Colonic mucosa (tissue), 4 donors: ENCODE measurements around the gene PAN2. TPM values are rescaled to one million over a fixed set of nuclear protein-coding genes. Genes with fewer than 3 reads are reported as not detected.
"Not testable (repeated sequence)": the region's sequence is repeated elsewhere in the genome, so short reads cannot be mapped to it uniquely, and the experiment has no call there.

Experiments
- DNase-seq: peaks from one replicate; pipeline ENCODE4 v3.0.0-alpha.2; 2020
- H3K27ac ChIP-seq: fragments of 200-600 bp; one replicate; pipeline ENCODE4 v1.8.0; 2021
- H3K27me3 ChIP-seq: fragments of 200-600 bp; one replicate; pipeline ENCODE4 v1.8.0; 2021
- H3K36me3 ChIP-seq: fragments of 200-600 bp; one replicate; pipeline ENCODE4 v1.8.0; 2021
- H3K4me1 ChIP-seq: fragments of 200-600 bp; one replicate; pipeline ENCODE4 v1.8.0; 2021; ENCODE audit warnings: mild to moderate bottlenecking
- H3K4me3 ChIP-seq: fragments of 200-600 bp; one replicate; pipeline ENCODE4 v1.8.0; 2021
- H3K9ac ChIP-seq, 2 donors: one replicate each; pipeline ENCODE4 v1.7.0; 2013; ENCODE audit warnings: control low read depth in 2 of 2, low read depth in 2 of 2, low read length in 2 of 2
- H3K9me3 ChIP-seq: fragments of 200-600 bp; one replicate; pipeline ENCODE4 v1.8.0; 2021
- intact Hi-C: fragments of 100-400 bp; cut with DNase I; formaldehyde crosslinking; loops from one replicate; pipeline ENCODE4 v1.14.1; 2022
- total RNA-seq, 2 donors: library from RNA; stranded (reverse); fragmentation: NEBNext Ultra II Directional in 1 of 2; extraction: Animal tissue kit (Norgen Biotek cat#: 25700) in 1 of 2; gene quantifications; one replicate each; pipeline ENCODE4 v1.2.1, GENCODE V29; 2021
- TF ChIP-seq, protein P1 (sequence below): fragments of 200-600 bp; IDR thresholded peaks from one replicate; pipeline ENCODE4 v1.8.0; 2022; ENCODE audit warnings: antibody characterized with exemption, mild to moderate bottlenecking
- donor health status: healthy.
- donor health status: DM: no; HTN: no; CAD: no.
- donor health status: DM: no; HTN: no; CAD: no.

Gene PAN2
- total RNA-seq, 2 donors from 2014 or later, result 48.1 to 68.0 TPM

DNA sequence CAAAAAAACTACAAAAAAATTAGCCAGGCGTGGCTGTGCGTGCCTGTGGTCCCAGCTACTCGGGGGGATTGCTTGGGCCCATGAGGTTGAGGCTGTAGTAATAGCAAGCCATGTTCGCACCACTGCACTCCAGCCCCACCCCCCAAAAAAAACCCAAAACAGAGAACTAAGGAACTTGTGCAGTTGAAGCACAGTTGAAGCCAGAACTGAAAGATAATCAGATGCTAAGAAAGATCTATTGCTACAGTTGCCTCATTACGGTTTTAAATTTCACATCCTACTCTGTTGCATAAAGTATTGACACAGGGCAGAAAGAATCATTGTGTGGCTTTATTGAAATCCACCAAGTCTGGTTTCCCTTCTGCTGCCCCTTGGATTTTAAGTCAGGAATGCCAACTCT lies 37.5 kb downstream of the PAN2 start:
- H3K27ac ChIP-seq, result no peak overlapping the region
- peaks cover 29% of the 10 kb centered on the region for H3K4me1 ChIP-seq
- no peaks in the 10 kb centered on the region for H3K27me3 ChIP-seq
- H3K9me3 ChIP-seq, result no peaks in the 10 kb centered on the region
- TF ChIP-seq, protein P1, sequence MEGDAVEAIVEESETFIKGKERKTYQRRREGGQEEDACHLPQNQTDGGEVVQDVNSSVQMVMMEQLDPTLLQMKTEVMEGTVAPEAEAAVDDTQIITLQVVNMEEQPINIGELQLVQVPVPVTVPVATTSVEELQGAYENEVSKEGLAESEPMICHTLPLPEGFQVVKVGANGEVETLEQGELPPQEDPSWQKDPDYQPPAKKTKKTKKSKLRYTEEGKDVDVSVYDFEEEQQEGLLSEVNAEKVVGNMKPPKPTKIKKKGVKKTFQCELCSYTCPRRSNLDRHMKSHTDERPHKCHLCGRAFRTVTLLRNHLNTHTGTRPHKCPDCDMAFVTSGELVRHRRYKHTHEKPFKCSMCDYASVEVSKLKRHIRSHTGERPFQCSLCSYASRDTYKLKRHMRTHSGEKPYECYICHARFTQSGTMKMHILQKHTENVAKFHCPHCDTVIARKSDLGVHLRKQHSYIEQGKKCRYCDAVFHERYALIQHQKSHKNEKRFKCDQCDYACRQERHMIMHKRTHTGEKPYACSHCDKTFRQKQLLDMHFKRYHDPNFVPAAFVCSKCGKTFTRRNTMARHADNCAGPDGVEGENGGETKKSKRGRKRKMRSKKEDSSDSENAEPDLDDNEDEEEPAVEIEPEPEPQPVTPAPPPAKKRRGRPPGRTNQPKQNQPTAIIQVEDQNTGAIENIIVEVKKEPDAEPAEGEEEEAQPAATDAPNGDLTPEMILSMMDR, result no peak
- H3K9ac ChIP-seq, result no peak overlapping the region
- intact Hi-C loops, result loop anchor here (10.0 kb wide), 1 partner anchor 91 kb away; no protein-coding TSS in a partner anchor
- no peak for DNase-seq
- no peak overlapping the region for H3K4me3 ChIP-seq
- no peaks in the 10 kb centered on the region for H3K36me3 ChIP-seq

- Histone ChIP-seq H3K9ac (no peak overlapping the region), H3K4me3 (no peak overlapping the region), H3K27me3 (no peaks in the 10 kb centered on the region), H3K27ac (no peak overlapping the region), H3K36me3 (peaks cover 7% of the 10 kb centered on the region), H3K9me3 (no peaks in the 10 kb centered on the region), H3K4me1 (peaks cover 23% of the 10 kb centered on the region)
- DNase-seq, result no peak
- intact Hi-C loops, result loop anchor here (10.0 kb wide), 1 partner anchor 89 kb away; no protein-coding TSS in a partner anchor
- TF ChIP-seq, protein P1, result no peak
Observed at GRCh38 chr12:56293795-56294194, 40.0 kb downstream of the PAN2 start.

- peaks cover 7% of the 10 kb centered on the region for H3K36me3 ChIP-seq
Observed at GRCh38 chr12:56288705-56289387, 45.0 kb downstream of the PAN2 start.

DNA sequence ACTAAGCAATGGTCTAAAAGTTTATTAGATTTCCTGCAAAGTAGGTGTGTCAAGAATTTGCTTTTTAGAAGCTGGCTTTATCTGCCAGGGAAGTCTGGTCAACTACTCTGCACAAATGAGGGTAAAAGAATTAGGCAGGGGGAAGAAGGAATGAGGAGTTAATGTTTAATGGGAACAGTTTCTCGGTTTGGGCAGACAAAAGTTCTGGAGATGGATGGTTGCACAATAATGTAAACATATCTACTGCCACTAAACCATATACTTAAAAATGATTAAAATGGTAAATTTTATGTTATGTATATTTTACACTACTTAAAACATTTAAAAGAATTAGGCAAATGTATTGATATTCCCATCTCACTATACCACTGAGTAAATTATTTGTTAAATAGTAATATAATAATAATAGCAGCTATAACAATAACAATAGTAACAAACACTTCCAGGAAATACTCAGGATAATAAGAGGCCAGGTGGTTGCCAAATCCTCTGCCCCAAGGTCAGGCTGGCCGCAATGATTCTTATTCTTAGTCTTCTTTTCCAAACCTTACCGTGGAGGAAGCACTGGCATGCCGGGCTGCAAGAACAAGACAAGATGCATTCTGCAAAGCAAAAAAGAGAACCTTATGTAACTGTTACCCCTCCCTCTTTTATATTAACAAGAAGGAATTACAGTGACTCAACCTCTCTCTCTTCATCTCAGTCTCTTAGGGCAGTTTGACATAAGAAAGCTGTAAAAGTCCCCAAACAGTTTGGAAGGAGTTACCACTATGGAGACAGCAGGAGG lies 47.6 kb downstream of the PAN2 start:
- TF ChIP-seq, protein P1, result no peak
- Histone ChIP-seq H3K9ac (no peak overlapping the region), H3K36me3 (peaks cover 29% of the 10 kb centered on the region), H3K4me1 (no peaks in the 10 kb centered on the region), H3K27me3 (no peaks in the 10 kb centered on the region), H3K9me3 (no peaks in the 10 kb centered on the region), H3K4me3 (no peak overlapping the region), H3K27ac (no peak overlapping the region)
- intact Hi-C loops, result no loop called here
- DNase-seq, result no peak

More at GRCh38 chr12:56288705-56289387, 45.0 kb downstream of the PAN2 start:
- no peaks in the 10 kb centered on the region for H3K9me3 ChIP-seq
- no peaks in the 10 kb centered on the region for H3K4me1 ChIP-seq
- H3K4me3 ChIP-seq, result no peak overlapping the region
- H3K27me3 ChIP-seq, result no peaks in the 10 kb centered on the region
- DNase-seq, result no peak
- H3K27ac ChIP-seq, result no peak overlapping the region
- TF ChIP-seq, protein P1, result no peak
- intact Hi-C loops, result no loop called here
- no peak overlapping the region for H3K9ac ChIP-seq

DNA sequence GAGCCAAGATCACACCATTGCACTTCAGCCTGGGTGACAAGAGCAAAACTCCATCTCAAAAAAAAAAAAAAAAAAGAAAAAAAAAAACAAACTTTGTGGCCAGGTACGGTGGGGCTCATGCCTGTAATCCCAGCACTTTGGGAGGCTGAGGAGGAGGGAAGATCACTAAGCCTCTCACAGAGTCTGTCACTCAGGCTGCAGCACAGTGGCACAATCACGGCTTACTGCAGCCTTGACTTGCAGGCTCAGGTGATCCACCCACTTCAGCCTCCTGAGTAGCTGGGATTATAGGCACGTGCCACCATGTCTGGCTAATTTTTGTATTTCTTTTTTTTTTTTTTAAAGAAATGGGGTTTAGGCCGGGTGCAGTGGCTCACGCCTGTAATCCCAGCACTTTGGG lies 49.5 kb downstream of the PAN2 start:
- DNase-seq, H3K4me1 ChIP-seq, H3K27ac ChIP-seq, H3K9ac ChIP-seq, H3K4me3 ChIP-seq, intact Hi-C loops, H3K27me3 ChIP-seq, H3K9me3 ChIP-seq: not testable (repeated sequence)
- peaks cover 25% of the 10 kb centered on the region for H3K36me3 ChIP-seq

DNA sequence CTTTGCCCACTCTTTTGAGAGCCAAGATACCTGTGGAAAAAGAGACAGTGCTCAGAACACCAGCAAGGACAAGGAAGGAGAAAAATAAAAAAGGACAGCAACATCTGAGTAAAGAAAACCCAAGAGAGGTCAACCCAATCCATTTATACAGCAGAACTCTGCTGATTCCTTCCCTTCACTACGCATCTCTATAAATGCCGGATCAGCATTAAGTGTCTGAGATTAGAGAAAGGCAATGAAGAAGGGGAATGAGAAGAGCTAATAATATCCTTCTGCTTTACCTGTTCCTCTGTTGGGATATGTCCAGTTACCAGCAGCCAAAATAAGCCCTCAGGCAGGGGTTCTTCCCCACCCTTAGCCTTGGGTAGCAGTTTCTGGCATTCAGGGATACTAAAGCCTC lies 51.2 kb downstream of the PAN2 start:
- Histone ChIP-seq H3K9ac (no peak overlapping the region), H3K9me3 (no peaks in the 10 kb centered on the region), H3K4me3 (no peak overlapping the region), H3K4me1 (no peaks in the 10 kb centered on the region), H3K27me3 (no peaks in the 10 kb centered on the region), H3K27ac (no peak overlapping the region), H3K36me3 (peaks cover 28% of the 10 kb centered on the region)
- DNase-seq, result no peak
- intact Hi-C loops, result no loop called here
- TF ChIP-seq, protein P1, result no peak
